Esophagus squamous epithelium (tissue), 5 donors: ENCODE measurements around the gene NUP133. TPM values are rescaled to one million over a fixed set of nuclear protein-coding genes. Genes with fewer than 3 reads are reported as not detected.

Experiments used
- DNase-seq: peaks from one replicate; lab custom pipeline; 2025; lab: John Stamatoyannopoulos, UW
- H3K27ac ChIP-seq, 4 donors: fragments of 200-600 bp; sonication (generic); one replicate each; pipeline ENCODE4 v1.5.1; 2016 to 2019; ENCODE audit warnings: mild to moderate bottlenecking in 1 of 4
- H3K27me3 ChIP-seq, 4 donors: fragments of 200-600 bp; sonication (generic); 1 replicate in 3 of 4; 2 replicates in 1 of 4; pipeline versions ENCODE4 v1.5.1 to v1.6.0; 2017 to 2021; ENCODE audit warnings: antibody characterized with exemption in 1 of 4
- H3K36me3 ChIP-seq, 3 donors: fragments of 200-600 bp; sonication (generic); one replicate each; pipeline ENCODE4 v1.5.1; 2016 to 2019
- H3K4me1 ChIP-seq, 3 donors: fragments of 200-600 bp; sonication (generic); one replicate each; pipeline ENCODE4 v1.5.1; 2017 to 2019
- H3K4me3 ChIP-seq, 4 donors: fragments of 200-600 bp; sonication (generic); 1 replicate in 3 of 4; 2 replicates in 1 of 4; pipeline ENCODE4 v1.5.1; 2016 to 2019; ENCODE audit warnings: mild to moderate bottlenecking in 2 of 4, moderate library complexity in 1 of 4
- H3K9me3 ChIP-seq, 3 donors: fragments of 200-600 bp; sonication (generic); one replicate each; pipeline ENCODE4 v1.5.1; 2016 to 2019
- POLR2A ChIP-seq, 4 donors: fragments of 450-650 bp; IDR thresholded peaks; one replicate each; pipeline ENCODE4 v1.6.1; 2017; ENCODE audit warnings: antibody characterized with exemption in 4 of 4, mild to moderate bottlenecking in 4 of 4, moderate library complexity in 3 of 4
- WGBS, 2 donors: methylation state at CpG; one replicate each; pipeline ENCODE4 v1.1.5; 2018; 5-methylcytosine and 5-hydroxymethylcytosine counted together
- intact Hi-C: fragments of 100-400 bp; cut with DNase I; formaldehyde crosslinking; loops from one replicate; pipeline ENCODE4 v1.15.0; 2022
- total RNA-seq, 4 donors: library from RNA; depleted of rRNA; stranded (reverse); fragments of >200 nt; gene quantifications; one replicate each; pipeline ENCODE4 v1.1.0, GENCODE V29; 2016
- TF ChIP-seq, protein P1 (sequence below), 6 experiments: fragments of 450-650 bp in 4 of 6; fragments of 200-600 bp in 2 of 6; sonication (generic) in 2 of 6; IDR thresholded peaks; one replicate each; pipeline ENCODE4 v1.5.1; 2016 to 2019; ENCODE audit warnings: antibody characterized with exemption in 6 of 6, mild to moderate bottlenecking in 4 of 6, moderate library complexity in 4 of 6
- donor health status: DM: yes; HTN: yes; CAD: no.

NUP133 gene
- total RNA-seq, 4 donors from 2014 or later, result 11.1 to 29.3 (median 22.0) TPM

DNA sequence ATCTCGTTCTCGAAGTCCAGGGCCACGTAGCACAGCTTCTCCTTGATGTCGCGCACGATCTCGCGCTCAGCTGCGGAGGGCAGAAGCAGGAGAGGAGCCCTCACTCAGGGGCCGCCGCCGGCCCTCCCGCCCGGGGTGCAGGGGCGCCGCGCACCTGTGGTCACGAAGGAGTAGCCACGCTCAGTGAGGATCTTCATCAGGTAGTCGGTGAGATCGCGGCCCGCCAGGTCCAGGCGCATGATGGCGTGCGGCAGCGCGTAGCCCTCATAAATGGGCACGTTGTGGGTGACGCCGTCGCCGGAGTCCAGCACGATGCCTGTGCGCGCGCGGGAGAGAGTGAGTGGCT lies 76.1 kb downstream of the NUP133 start:
- Histone ChIP-seq H3K9me3 (no peaks in the 10 kb centered on the region), H3K4me1 (peaks cover 19 to 43% (median 21%) of the 10 kb centered on the region in 3 donors), H3K4me3 (peak overlapping the region in 2 of 4 donors; percentile 22 to 44), H3K36me3 (no peaks in the 10 kb centered on the region), H3K27me3 (peaks cover 37 to 95% (median 45%) of the 10 kb centered on the region in 4 donors), H3K27ac (no peak overlapping the region)
- WGBS, 2 donors, result 20% methylated on average over 4 of the region's 38 CpGs; no CpG with 5 or more reads in 1 of the 2 donors
- intact Hi-C loops, result no loop called here
- TF ChIP-seq, protein P1, sequence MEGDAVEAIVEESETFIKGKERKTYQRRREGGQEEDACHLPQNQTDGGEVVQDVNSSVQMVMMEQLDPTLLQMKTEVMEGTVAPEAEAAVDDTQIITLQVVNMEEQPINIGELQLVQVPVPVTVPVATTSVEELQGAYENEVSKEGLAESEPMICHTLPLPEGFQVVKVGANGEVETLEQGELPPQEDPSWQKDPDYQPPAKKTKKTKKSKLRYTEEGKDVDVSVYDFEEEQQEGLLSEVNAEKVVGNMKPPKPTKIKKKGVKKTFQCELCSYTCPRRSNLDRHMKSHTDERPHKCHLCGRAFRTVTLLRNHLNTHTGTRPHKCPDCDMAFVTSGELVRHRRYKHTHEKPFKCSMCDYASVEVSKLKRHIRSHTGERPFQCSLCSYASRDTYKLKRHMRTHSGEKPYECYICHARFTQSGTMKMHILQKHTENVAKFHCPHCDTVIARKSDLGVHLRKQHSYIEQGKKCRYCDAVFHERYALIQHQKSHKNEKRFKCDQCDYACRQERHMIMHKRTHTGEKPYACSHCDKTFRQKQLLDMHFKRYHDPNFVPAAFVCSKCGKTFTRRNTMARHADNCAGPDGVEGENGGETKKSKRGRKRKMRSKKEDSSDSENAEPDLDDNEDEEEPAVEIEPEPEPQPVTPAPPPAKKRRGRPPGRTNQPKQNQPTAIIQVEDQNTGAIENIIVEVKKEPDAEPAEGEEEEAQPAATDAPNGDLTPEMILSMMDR (IDR thresholded peaks at IDR 0.05), result no peak
- no peak for DNase-seq

DNA sequence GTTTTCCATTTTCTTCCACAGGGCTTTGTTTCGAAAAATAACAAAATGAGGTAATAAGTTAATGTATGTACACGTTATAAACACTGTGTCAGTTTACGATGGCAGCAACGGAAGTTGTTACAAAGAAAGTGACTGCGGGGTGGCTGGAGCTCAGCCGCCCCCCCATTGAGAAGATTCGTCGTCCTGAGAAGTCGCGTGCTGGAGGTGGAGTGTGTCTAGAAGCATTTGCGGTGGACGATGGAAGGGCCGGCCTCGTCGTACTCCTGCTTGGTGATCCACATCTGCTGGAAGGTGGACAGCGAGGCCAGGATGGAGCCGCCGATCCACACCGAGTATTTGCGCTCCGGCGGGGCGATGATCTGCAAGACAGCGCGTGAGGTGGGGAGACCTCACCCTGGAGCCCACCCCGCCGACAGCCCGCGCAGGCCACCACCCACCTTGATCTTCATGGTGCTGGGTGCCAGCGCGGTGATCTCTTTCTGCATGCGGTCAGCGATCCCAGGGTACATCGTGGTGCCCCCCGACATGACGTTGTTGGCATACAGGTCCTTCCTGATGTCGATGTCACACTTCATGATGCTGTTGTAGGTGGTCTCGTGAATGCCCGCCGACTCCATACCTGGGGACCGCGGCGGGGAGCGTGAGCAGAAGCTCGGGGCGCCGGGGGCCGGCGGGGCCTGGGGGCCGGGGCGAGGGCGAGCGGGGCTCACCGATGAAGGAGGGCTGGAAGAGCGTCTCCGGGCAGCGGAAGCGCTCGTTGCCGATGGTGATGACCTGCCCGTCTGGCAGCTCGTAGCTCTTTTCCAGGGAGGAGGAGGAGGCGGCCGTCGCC lies 76.6 kb downstream of the NUP133 start:
- Histone ChIP-seq H3K36me3 (no peaks in the 10 kb centered on the region), H3K9me3 (no peaks in the 10 kb centered on the region), H3K27me3 (peaks cover 37 to 100% (median 45%) of the 10 kb centered on the region in 4 donors), H3K27ac (no peak overlapping the region), H3K4me1 (peaks cover 19 to 43% (median 21%) of the 10 kb centered on the region in 3 donors), H3K4me3 (peak overlapping the region in 2 of 4 donors; percentile 22 to 44)
- intact Hi-C loops, result no loop called here
- no peak for TF ChIP-seq POLR2A (IDR thresholded peaks at IDR 0.05)
- TF ChIP-seq, protein P1 (IDR thresholded peaks at IDR 0.05), result no peak
- no peak for DNase-seq
- 5 to 11% methylated on average over 22 of the region's 65 CpGs for WGBS, 2 donors

DNA sequence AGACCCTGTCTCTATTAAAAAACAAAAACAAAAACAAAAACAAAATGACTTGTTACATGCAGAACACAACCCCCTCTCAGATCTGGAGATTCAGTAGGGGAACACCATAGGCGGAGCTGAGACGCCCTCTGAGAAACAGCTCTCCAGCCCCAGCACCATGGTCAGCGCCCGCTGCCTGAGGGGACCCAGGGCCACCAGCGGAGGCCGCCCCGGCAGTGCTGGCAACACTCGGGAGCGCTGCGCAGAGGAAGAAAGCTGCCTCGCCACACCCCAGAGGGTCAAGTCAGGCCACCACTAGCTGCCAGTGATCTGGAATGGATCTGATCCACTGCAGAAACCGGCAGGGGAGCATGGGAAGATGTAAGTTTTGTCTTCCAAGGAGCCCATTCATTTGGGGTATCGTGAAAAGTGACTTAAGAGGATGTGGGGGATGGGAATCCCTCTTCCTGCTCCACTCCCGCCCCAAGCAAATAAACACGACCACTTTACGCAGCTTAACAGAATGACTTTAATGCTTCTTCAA lies 77.3 kb downstream of the NUP133 start:
- intact Hi-C loops, result no loop called here
- Histone ChIP-seq H3K9me3 (no peaks in the 10 kb centered on the region), H3K4me1 (peaks cover 19 to 43% (median 21%) of the 10 kb centered on the region in 3 donors), H3K4me3 (peak overlapping the region in 1 of 4 donors; percentile 44), H3K36me3 (no peaks in the 10 kb centered on the region), H3K27ac (no peak overlapping the region), H3K27me3 (peaks cover 37 to 100% (median 45%) of the 10 kb centered on the region in 4 donors)
- no peak for DNase-seq
- WGBS, 2 donors, result 2 to 3% methylated on average over 5 to 7 of the region's 16 CpGs
- TF ChIP-seq POLR2A (IDR thresholded peaks at IDR 0.05), result no peak
- TF ChIP-seq, protein P1 (IDR thresholded peaks at IDR 0.05), result no peak

DNA sequence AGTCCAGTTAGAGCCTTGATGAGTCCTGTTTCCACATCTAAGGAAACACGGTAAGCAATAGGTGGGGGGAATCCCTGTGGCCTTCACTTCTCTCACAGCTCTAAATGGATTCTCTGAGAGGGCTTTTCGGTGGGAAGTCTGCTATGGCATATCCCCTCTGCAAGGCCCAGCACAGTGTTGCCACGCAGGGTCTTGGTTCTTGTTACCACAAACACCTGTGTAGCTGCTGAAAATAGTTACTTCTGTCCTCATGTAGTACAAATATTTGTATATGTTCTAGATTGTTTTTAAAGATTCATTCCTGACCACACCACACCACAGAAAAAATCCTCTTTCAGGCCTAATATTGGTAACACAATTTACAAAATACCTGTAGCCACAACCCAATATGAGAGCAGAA lies 79.9 kb downstream of the NUP133 start:
- Histone ChIP-seq H3K27ac (no peak overlapping the region), H3K36me3 (no peaks in the 10 kb centered on the region), H3K4me1 (peaks cover 12 to 28% (median 13%) of the 10 kb centered on the region in 3 donors), H3K27me3 (peaks cover 25 to 96% (median 29%) of the 10 kb centered on the region in 4 donors), H3K4me3 (no peak overlapping the region), H3K9me3 (peaks cover 0 to 5% (median 0%) of the 10 kb centered on the region in 3 donors)
- WGBS, 2 donors, result 48 to 78% methylated on average over 3 of the region's 3 CpGs
- intact Hi-C loops, result no loop called here
- DNase-seq, result no peak
- TF ChIP-seq, protein P1 (IDR thresholded peaks at IDR 0.05), result no peak
- no peak for TF ChIP-seq POLR2A (IDR thresholded peaks at IDR 0.05)

DNA sequence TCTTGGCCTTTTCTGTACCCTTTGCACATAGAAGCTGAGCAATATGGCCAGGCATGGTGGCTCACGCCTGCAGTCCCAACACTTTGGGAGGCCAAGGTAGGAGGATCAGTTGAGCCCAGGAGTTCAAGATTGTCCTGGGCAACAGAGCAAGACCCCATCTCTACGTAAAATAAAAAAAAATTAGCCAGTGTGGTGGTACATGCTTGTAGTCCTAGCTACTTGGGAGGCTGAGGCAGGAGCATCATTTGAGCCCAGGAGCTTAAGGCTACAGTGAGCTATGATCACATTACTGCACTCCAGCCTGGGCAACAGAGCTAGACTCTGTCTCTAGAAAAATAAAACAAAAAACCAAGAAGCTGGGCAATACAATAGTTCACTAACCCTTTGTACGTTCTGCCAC lies 80.6 kb downstream of the NUP133 start:
- no peak overlapping the region for H3K27ac ChIP-seq
- no peak overlapping the region for H3K4me3 ChIP-seq
- peaks cover 0 to 5% (median 0%) of the 10 kb centered on the region in 3 donors for H3K9me3 ChIP-seq
- peaks cover 12 to 21% (median 13%) of the 10 kb centered on the region in 3 donors for H3K4me1 ChIP-seq
- no peak for DNase-seq
- peaks cover 18 to 96% (median 23%) of the 10 kb centered on the region in 4 donors for H3K27me3 ChIP-seq
- TF ChIP-seq POLR2A (IDR thresholded peaks at IDR 0.05), result no peak
- TF ChIP-seq, protein P1 (IDR thresholded peaks at IDR 0.05), result no peak
- 61 to 74% methylated on average over 3 of the region's 3 CpGs for WGBS, 2 donors
- no peaks in the 10 kb centered on the region for H3K36me3 ChIP-seq
- intact Hi-C loops, result no loop called here
